Keratinocyte (primary cell): ENCODE measurements around the gene MRPS22. TPM values are rescaled to one million over a fixed set of nuclear protein-coding genes. Genes with fewer than 3 reads are reported as not detected.

ENCODE experiments used
- DNase-seq: peaks from one replicate; pipeline ENCODE4 v3.0.0-alpha.2; 2011; ENCODE audit warnings: low read depth, missing footprints, low spot score
- FAIRE-seq: peaks from 2 replicates; lab custom pipeline; 2011; peaks lifted over from hg19 to GRCh38; lab: Jason Lieb, UNC
- H2AFZ ChIP-seq: 2 replicates; pipeline ENCODE4 v1.6.0; 2012; ENCODE audit warnings: low read length, control low read depth, inconsistent platforms; ENCODE audit not compliant: control insufficient read depth
- H3K27ac ChIP-seq: 2 replicates; pipeline ENCODE4 v1.5.1; 2011; ENCODE audit warnings: low read length; ENCODE audit not compliant: control insufficient read depth, insufficient read depth
- H3K27me3 ChIP-seq: 3 replicates; pipeline ENCODE4 v1.6.0; 2011; ENCODE audit warnings: low read length; ENCODE audit not compliant: control insufficient read depth, insufficient read depth; ENCODE audit errors: extremely low read depth
- H3K36me3 ChIP-seq, 2 experiments: 2 replicates in 1 of 2; 3 replicates in 1 of 2; pipeline ENCODE4 v1.5.1; 2011; ENCODE audit warnings: low read length in 2 of 2, mild to moderate bottlenecking in 1 of 2; ENCODE audit not compliant: control insufficient read depth in 2 of 2, insufficient read depth in 2 of 2; ENCODE audit errors: extremely low read depth in 1 of 2
- H3K4me1 ChIP-seq: 3 replicates; pipeline ENCODE4 v1.5.1; 2011; ENCODE audit warnings: low read length; ENCODE audit not compliant: control insufficient read depth, insufficient read depth; ENCODE audit errors: extremely low read depth
- H3K4me2 ChIP-seq: 3 replicates; pipeline ENCODE4 v1.6.0; 2011; ENCODE audit warnings: low read depth, low read length; ENCODE audit not compliant: control insufficient read depth, insufficient read depth; ENCODE audit errors: extremely low read depth
- H3K4me3 ChIP-seq, 3 experiments: fragments of 200-600 bp in 1 of 3; sonication (generic) in 1 of 3; 2 replicates in 2 of 3; 3 replicates in 1 of 3; pipeline ENCODE4 v1.5.1; 2011 to 2016; ENCODE audit warnings: low read length in 3 of 3, mild to moderate bottlenecking in 3 of 3, control low read depth in 2 of 3, inconsistent platforms in 1 of 3, low read depth in 1 of 3, mixed read lengths in 1 of 3, mixed run types in 1 of 3, moderate library complexity in 1 of 3; ENCODE audit not compliant: control insufficient read depth in 2 of 3, insufficient read depth in 2 of 3; ENCODE audit errors: extremely low read depth in 1 of 3
- H3K79me2 ChIP-seq: 2 replicates; pipeline ENCODE4 v1.6.0; 2012; ENCODE audit warnings: low read length; ENCODE audit not compliant: control insufficient read depth, insufficient read depth
- H3K9ac ChIP-seq: 3 replicates; pipeline ENCODE4 v1.6.0; 2011; ENCODE audit warnings: low read length; ENCODE audit not compliant: control insufficient read depth, insufficient read depth; ENCODE audit errors: extremely low read depth
- H3K9me1 ChIP-seq: 3 replicates; pipeline ENCODE4 v1.6.0; 2011; ENCODE audit warnings: low read length; ENCODE audit not compliant: control insufficient read depth, insufficient read depth; ENCODE audit errors: extremely low read depth
- H3K9me3 ChIP-seq: 2 replicates; pipeline ENCODE4 v1.5.1; 2012; ENCODE audit warnings: low read depth, low read length; ENCODE audit not compliant: control insufficient read depth
- H4K20me1 ChIP-seq: 3 replicates; pipeline ENCODE4 v1.6.0; 2011; ENCODE audit warnings: low read length; ENCODE audit not compliant: control insufficient read depth, insufficient read depth; ENCODE audit errors: extremely low read depth
- EZH2 ChIP-seq: IDR thresholded peaks from one replicate; pipeline ENCODE4 v1.6.1; 2012; ENCODE audit warnings: inconsistent platforms, mild to moderate bottlenecking, low read length, moderate library complexity
- dilution Hi-C: fragments of 300-500 bp; cut with MboI; formaldehyde crosslinking; loops from one replicate; pipeline ENCODE4 v1.7.0; 2020; ENCODE audit warnings: low sequenced_read_pairs; ENCODE audit not compliant: extremely low pct_ligation_motif_present
- polyA plus RNA-seq, 5 experiments: library from polyadenylated mRNA; depleted of rRNA in 3 of 5; stranded (reverse) in 3 of 5; stranded (forward) in 1 of 5; unstranded in 1 of 5; fragments of >200 nt; gene quantifications; 1 replicate in 1 of 5; 2 replicates in 3 of 5; 3 replicates in 1 of 5; pipeline versions ENCODE4 v1.2.1 to v1.2.3, GENCODE V29; 2011 to 2012; ENCODE audit warnings: missing spikeins in 2 of 5, low read depth in 1 of 5, low replicate concordance in 1 of 5
- TF ChIP-seq, protein P1 (sequence below), 3 experiments: IDR thresholded peaks in 1 of 3; conservative IDR thresholded peaks in 1 of 3; optimal IDR thresholded peaks in 1 of 3; 2 replicates in 2 of 3; 3 replicates in 1 of 3; pipeline versions ENCODE3 to v1.5.1; 2011; ENCODE audit warnings: low read length in 3 of 3, mild to moderate bottlenecking in 3 of 3, moderate library complexity in 2 of 3, control low read depth in 1 of 3, inconsistent platforms in 1 of 3; ENCODE audit not compliant: insufficient read depth in 2 of 3; ENCODE audit errors: extremely low read depth in 1 of 3

MRPS22 gene
- polyA plus RNA-seq, 1 donor (not counting 4 experiments of a cell fraction or from before 2014, with no cell fraction given) = 91.9 TPM

DNA sequence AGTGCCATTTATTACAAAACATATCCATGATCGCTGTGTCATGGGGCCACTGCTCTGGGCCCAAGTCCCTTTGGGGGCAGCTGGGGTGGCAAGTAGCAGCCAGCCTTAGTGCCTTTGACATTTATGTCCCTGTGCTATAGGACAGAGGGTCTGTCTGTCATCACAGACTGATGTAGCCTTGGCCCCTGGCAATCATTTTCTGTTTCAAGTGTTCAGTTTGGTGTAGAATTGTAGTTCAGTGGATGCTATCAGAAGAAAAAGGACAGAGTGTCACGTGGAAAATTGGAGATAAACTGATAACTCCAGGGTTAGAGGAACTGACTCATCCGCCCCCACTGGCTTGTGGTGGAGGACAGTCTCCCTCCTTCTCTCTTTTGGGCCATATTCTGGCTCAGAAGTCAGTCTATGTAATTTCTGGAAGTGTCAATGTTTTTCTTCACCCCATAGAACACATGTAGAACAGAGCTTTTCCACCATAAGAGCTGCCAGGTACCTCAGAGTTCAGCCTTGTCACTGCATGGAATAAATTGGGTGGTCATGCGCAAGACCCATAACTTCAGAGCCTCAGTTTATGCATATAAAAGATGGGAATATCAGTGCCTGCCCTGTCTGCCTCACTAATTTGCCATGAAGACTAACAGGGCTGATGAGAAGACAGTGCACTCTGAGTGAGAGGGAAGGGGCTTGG, 4.5 kb upstream of the MRPS22 start:
- no peak overlapping the region for H3K27ac ChIP-seq
- no peak for FAIRE-seq
- peaks cover 3% of the 10 kb centered on the region for H3K27me3 ChIP-seq
- dilution Hi-C loops = no loop called here
- DNase-seq = no peak
- no peaks in the 10 kb centered on the region for H3K9me3 ChIP-seq
- peaks cover 3% of the 10 kb centered on the region for H3K79me2 ChIP-seq
- TF ChIP-seq, protein P1, sequence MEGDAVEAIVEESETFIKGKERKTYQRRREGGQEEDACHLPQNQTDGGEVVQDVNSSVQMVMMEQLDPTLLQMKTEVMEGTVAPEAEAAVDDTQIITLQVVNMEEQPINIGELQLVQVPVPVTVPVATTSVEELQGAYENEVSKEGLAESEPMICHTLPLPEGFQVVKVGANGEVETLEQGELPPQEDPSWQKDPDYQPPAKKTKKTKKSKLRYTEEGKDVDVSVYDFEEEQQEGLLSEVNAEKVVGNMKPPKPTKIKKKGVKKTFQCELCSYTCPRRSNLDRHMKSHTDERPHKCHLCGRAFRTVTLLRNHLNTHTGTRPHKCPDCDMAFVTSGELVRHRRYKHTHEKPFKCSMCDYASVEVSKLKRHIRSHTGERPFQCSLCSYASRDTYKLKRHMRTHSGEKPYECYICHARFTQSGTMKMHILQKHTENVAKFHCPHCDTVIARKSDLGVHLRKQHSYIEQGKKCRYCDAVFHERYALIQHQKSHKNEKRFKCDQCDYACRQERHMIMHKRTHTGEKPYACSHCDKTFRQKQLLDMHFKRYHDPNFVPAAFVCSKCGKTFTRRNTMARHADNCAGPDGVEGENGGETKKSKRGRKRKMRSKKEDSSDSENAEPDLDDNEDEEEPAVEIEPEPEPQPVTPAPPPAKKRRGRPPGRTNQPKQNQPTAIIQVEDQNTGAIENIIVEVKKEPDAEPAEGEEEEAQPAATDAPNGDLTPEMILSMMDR (optimal IDR thresholded peaks at IDR 0.05 in 1 of 3, IDR thresholded peaks at IDR 0.05 in 1 of 3, conservative IDR thresholded peaks at IDR 0.05 in 1 of 3; ENCODE audit: extremely low read depth in 1 of 3, insufficient read depth in 2 of 3, low read length in 3 of 3) = no peak
- no peak for TF ChIP-seq EZH2
- H4K20me1 ChIP-seq = no peaks in the 10 kb centered on the region
- H3K36me3 ChIP-seq = no peaks in the 10 kb centered on the region
- H3K4me2 ChIP-seq = no peak overlapping the region
- no peak overlapping the region for H2AFZ ChIP-seq
- H3K4me1 ChIP-seq = no peaks in the 10 kb centered on the region
- H3K9me1 ChIP-seq = no peaks in the 10 kb centered on the region
- H3K9ac ChIP-seq = no peak overlapping the region
- no peak overlapping the region for H3K4me3 ChIP-seq

DNA sequence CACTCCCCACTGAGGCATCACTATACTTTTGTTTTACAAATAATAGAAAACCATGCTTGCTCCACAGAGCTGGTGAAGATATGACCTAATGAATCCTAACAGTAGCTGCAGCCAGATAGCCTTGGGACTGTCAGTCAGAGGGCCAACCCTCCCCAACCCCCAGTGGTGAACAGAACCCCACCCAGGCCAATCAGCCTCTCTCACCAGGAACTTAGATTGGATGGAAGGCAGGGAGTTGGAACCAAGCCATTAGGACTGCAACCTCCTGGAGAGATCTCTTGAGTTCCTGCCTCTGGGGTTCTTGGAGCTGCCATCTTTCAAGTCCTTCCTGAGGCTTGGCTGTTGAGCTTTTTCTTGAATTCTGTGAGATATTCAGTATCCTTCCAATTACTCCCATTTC, 3.0 kb upstream of the MRPS22 start:
- H3K9ac ChIP-seq = no peak overlapping the region
- H3K79me2 ChIP-seq = peaks cover 17% of the 10 kb centered on the region
- H3K4me2 ChIP-seq = no peak overlapping the region
- no peak for DNase-seq
- no peak overlapping the region for H2AFZ ChIP-seq
- H3K9me1 ChIP-seq = no peaks in the 10 kb centered on the region
- H3K36me3 ChIP-seq = no peaks in the 10 kb centered on the region
- H4K20me1 ChIP-seq = no peaks in the 10 kb centered on the region
- peaks cover 11% of the 10 kb centered on the region for H3K4me1 ChIP-seq
- FAIRE-seq = no peak
- H3K27ac ChIP-seq = no peak overlapping the region
- TF ChIP-seq EZH2 = no peak
- TF ChIP-seq, protein P1 (optimal IDR thresholded peaks at IDR 0.05 in 1 of 3, IDR thresholded peaks at IDR 0.05 in 1 of 3, conservative IDR thresholded peaks at IDR 0.05 in 1 of 3; ENCODE audit: extremely low read depth in 1 of 3, insufficient read depth in 2 of 3, low read length in 3 of 3) = no peak
- H3K27me3 ChIP-seq = peaks cover 3% of the 10 kb centered on the region
- H3K9me3 ChIP-seq = no peaks in the 10 kb centered on the region
- H3K4me3 ChIP-seq = no peak overlapping the region
- dilution Hi-C loops = no loop called here
